HepG2 (cell line): ENCODE measurements around the gene MTRF1. TPM values are rescaled to one million over a fixed set of nuclear protein-coding genes. Genes with fewer than 3 reads are reported as not detected.

Experiments
- ATAC-seq: fragments of 200-7000 bp; cut with Tn5 transposase; 3 replicates; pipeline ENCODE4 v1.9.1; 2020; ENCODE audit warnings: mild to moderate bottlenecking, moderate library complexity
- BruUV-seq: library from RNA; stranded (reverse); fragments of 400-500 nt; replicated peaks from 2 replicates; lab custom pipeline; 2021; lab: Mats Ljungman, UMichigan
- CTCF ChIA-PET: fragments of 300-600 bp; formaldehyde crosslinking; extraction: SDS; loops from one replicate; lab custom pipeline; 2021; ENCODE audit warnings: low total read pairs, inconsistent platforms, low intra/inter-chr PET ratio; lab: Yijun Ruan, JAX
- POLR2A ChIA-PET: fragments of 350-600 bp; sonication (Branson Sonifier 250); formaldehyde crosslinking; loops from one replicate; lab custom pipeline; 2020; ENCODE audit warnings: antibody characterized with exemption, inconsistent platforms; lab: Yijun Ruan, JAX
- DNase-seq: peaks from one replicate; pipeline ENCODE4 v3.0.0-alpha.2; 2015; ENCODE audit warnings: low spot score
- FAIRE-seq: peaks from 3 replicates; lab custom pipeline; 2011; peaks lifted over from hg19 to GRCh38; lab: Jason Lieb, UNC
- H2AFZ ChIP-seq: one replicate; pipeline ENCODE4 v1.6.1; 2011; ENCODE audit warnings: low read length, inconsistent platforms
- H3K27ac ChIP-seq: fragments of 300-600 bp; 3 replicates; pipeline ENCODE4 v1.8.0; 2011; ENCODE audit warnings: mixed run types, mild to moderate bottlenecking, mixed read lengths, low read length, inconsistent platforms; ENCODE audit not compliant: insufficient read depth; ENCODE audit errors: extremely low read length
- H3K27me3 ChIP-seq, 2 experiments: fragments of 200-600 bp in 1 of 2; 2 replicates in 1 of 2; 3 replicates in 1 of 2; pipeline versions ENCODE4 v1.6.0 to v1.8.0; 2011; ENCODE audit warnings: low read length in 2 of 2, mild to moderate bottlenecking in 2 of 2, moderate library complexity in 2 of 2, inconsistent platforms in 1 of 2; ENCODE audit not compliant: insufficient read depth in 2 of 2, control insufficient read depth in 1 of 2
- H3K36me3 ChIP-seq, 2 experiments: fragments of 200-600 bp in 1 of 2; replicated peaks in 1 of 2; 2 replicates in 1 of 2; 3 replicates in 1 of 2; pipeline versions ENCODE4 v1.5.1 to v1.8.0; 2011; ENCODE audit warnings: low read length in 2 of 2, inconsistent platforms in 1 of 2; ENCODE audit not compliant: insufficient read depth in 2 of 2, control insufficient read depth in 1 of 2
- H3K4me1 ChIP-seq: 2 replicates; pipeline ENCODE4 v1.5.1; 2012; ENCODE audit warnings: low read length, inconsistent platforms; ENCODE audit not compliant: insufficient read depth
- H3K4me2 ChIP-seq: 2 replicates; pipeline ENCODE4 v1.6.0; 2011; ENCODE audit warnings: low read depth, low read length, inconsistent platforms
- H3K4me3 ChIP-seq, 3 experiments: fragments of 200-600 bp in 1 of 3; sonication (generic), shearing (Covaris generic) in 1 of 3; replicated peaks in 1 of 3; 2 replicates each; pipeline ENCODE4 v1.5.1; 2011 to 2016; ENCODE audit warnings: low read length in 3 of 3, inconsistent platforms in 2 of 3, low read depth in 2 of 3, mild to moderate bottlenecking in 2 of 3, control low read depth in 1 of 3, mixed read lengths in 1 of 3; ENCODE audit not compliant: insufficient read depth in 1 of 3
- H3K79me2 ChIP-seq: one replicate; pipeline ENCODE4 v1.6.1; 2011; ENCODE audit warnings: low read length, inconsistent platforms; ENCODE audit not compliant: insufficient read depth
- H3K9ac ChIP-seq: 2 replicates; pipeline ENCODE4 v1.6.0; 2011; ENCODE audit warnings: mild to moderate bottlenecking, low read depth, low read length, inconsistent platforms; ENCODE audit not compliant: insufficient read depth
- H3K9me3 ChIP-seq: 2 replicates; pipeline ENCODE4 v1.5.1; 2012; ENCODE audit warnings: mild to moderate bottlenecking, low read length
- H4K20me1 ChIP-seq: 2 replicates; pipeline ENCODE4 v1.6.0; 2011; ENCODE audit warnings: inconsistent platforms, mild to moderate bottlenecking, low read length, moderate library complexity; ENCODE audit not compliant: insufficient read depth
- AKAP8 ChIP-seq: sonication (generic); formaldehyde crosslinking; IDR thresholded peaks from 2 replicates; pipeline ENCODE4 v1.5.1; 2020; ENCODE audit warnings: mild to moderate bottlenecking, missing genetic modification reagents
- CCDC6 ChIP-seq: sonication (generic); formaldehyde crosslinking; IDR thresholded peaks from 2 replicates; pipeline ENCODE4 v1.8.1; 2022; ENCODE audit warnings: mild to moderate bottlenecking, missing genetic modification reagents, moderate library complexity
- SP2 ChIP-seq: sonication (generic); formaldehyde crosslinking; IDR thresholded peaks from 2 replicates; pipeline ENCODE4 v1.5.1; 2020; ENCODE audit warnings: mild to moderate bottlenecking, missing genetic modification reagents
- U2AF1 ChIP-seq: fragments of 200-400 bp; formaldehyde crosslinking; optimal IDR thresholded peaks from 2 replicates; pipeline ENCODE3; 2017; ENCODE audit warnings: mild to moderate bottlenecking, low read depth, low read length
- ZNF235 ChIP-seq: sonication (generic); formaldehyde crosslinking; IDR thresholded peaks from 2 replicates; pipeline ENCODE4 v1.8.1; 2023; ENCODE audit warnings: mild to moderate bottlenecking, missing genetic modification reagents, borderline replicate concordance
- ZNF577 ChIP-seq: sonication (generic); formaldehyde crosslinking; IDR thresholded peaks from 2 replicates; pipeline ENCODE4 v1.4.0; 2020; ENCODE audit warnings: mild to moderate bottlenecking, low read depth, missing genetic modification reagents, borderline replicate concordance
- WGBS: methylation state at CpG from one replicate; pipeline ENCODE4 v1.1.6; 2017; ENCODE audit warnings: low lambda C conversion rate; 5-methylcytosine and 5-hydroxymethylcytosine counted together
- in situ Hi-C: cut with HindIII; loops from 2 replicates; pipeline ENCODE4 v1.10.0; 2017; ENCODE audit warnings: low pct_unique_long_range_greater_than_20kb; ENCODE audit not compliant: extremely low pct_ligation_motif_present
- intact Hi-C: fragments of 100-400 bp; cut with micrococcal nuclease; formaldehyde crosslinking; loops from one replicate; pipeline ENCODE4 v1.10.0; 2022; ENCODE audit not compliant: unreplicated experiment
- polyA plus RNA-seq, 8 experiments: library from polyadenylated mRNA; depleted of rRNA in 3 of 8; stranded (reverse) in 7 of 8; unstranded in 1 of 8; fragments of >200 nt; fragmentation: Illumina TruSeq in 4 of 8; extraction: Trizol in 4 of 8; gene quantifications; 2 replicates each; pipeline versions ENCODE4 v1.2.1 to v1.2.3, GENCODE V29; 2011 to 2016; ENCODE audit warnings: low read depth in 4 of 8, missing spikeins in 1 of 8, mixed read lengths in 1 of 8; ENCODE audit not compliant: insufficient read depth in 1 of 8
- total RNA-seq, 5 experiments: library from RNA; depleted of rRNA; stranded (reverse); fragments of >200 nt; fragmentation: Illumina TruSeq; extraction: Trizol; gene quantifications; 2 replicates each; pipeline ENCODE4 v1.2.3, GENCODE V29; 2016; ENCODE audit warnings: low read depth in 1 of 5
- TF ChIP-seq, protein P1 (sequence below): sonication (generic); formaldehyde crosslinking; IDR thresholded peaks from 2 replicates; pipeline ENCODE4 v1.4.0; 2020; ENCODE audit warnings: missing genetic modification reagents
- TF ChIP-seq, protein P2 (sequence below): sonication (generic); formaldehyde crosslinking; IDR thresholded peaks from 2 replicates; pipeline ENCODE4 v1.5.0; 2020; ENCODE audit warnings: mild to moderate bottlenecking, missing genetic modification reagents
- TF ChIP-seq, protein P3 (sequence below): sonication (generic); formaldehyde crosslinking; IDR thresholded peaks from 2 replicates; pipeline ENCODE4 v1.4.0; 2020; ENCODE audit warnings: missing genetic modification reagents, borderline replicate concordance
- TF ChIP-seq, protein P4 (sequence below): sonication (generic); formaldehyde crosslinking; conservative IDR thresholded peaks from 2 replicates; pipeline ENCODE4 v1.8.1; 2023; ENCODE audit warnings: missing genetic modification reagents

MTRF1 gene
- total and polyA plus RNA-seq, 2 of the 13 experiments (the other 11 are each of a cell fraction or from before 2014, with no cell fraction given): 21.6 to 27.2 TPM

DNA sequence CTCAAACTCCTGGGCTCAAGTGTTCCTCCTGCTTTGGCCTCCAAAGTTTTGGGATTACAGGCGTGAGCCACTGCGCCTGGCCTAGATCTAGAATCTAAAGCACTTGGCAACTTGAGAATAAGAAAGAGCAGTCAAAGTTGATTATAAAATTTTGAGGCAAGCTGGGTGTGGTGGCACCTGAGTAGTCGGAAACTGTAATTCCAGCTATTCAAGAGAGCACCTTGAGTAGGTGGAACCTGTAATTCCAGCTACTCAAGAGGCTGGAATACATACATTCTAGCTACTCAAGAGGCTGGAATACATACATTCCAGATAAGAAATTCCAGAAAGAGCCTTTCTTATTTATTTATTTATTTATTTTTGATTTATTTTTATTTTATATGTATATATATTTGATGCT, 39.4 kb upstream of the MTRF1 start:
- Histone ChIP-seq H4K20me1 (no peaks in the 10 kb centered on the region), H3K27ac (no peak overlapping the region), H3K4me3 (no peak overlapping the region), H3K27me3 (no peaks in the 10 kb centered on the region; a peak in 1 of 5 replicates), H3K4me2 (no peak overlapping the region), H3K79me2 (no peaks in the 10 kb centered on the region), H3K9me3 (no peaks in the 10 kb centered on the region), H3K36me3 (no peaks in the 10 kb centered on the region), H3K9ac (no peak overlapping the region), H2AFZ (no peak overlapping the region), H3K4me1 (peaks cover 19% of the 10 kb centered on the region)
- WGBS: 82% methylated on average over 3 of the region's 3 CpGs
- intact Hi-C loops (no loop called here), in situ Hi-C loops (no loop called here)
- ATAC-seq (no peak), FAIRE-seq (no peak), DNase-seq (no peak)
- CTCF ChIA-PET: no interaction called here
- no TSS peak for BruUV-seq
- POLR2A ChIA-PET: no interaction called here
- TF ChIP-seq AKAP8 (CRISPR knock-in tag) (no peak), ZNF577 (no peak), CCDC6 (CRISPR knock-in tag) (no peak), U2AF1 (no peak), SP2 (CRISPR knock-in tag) (no peak), ZNF235 (CRISPR knock-in tag) (no peak)
- TF ChIP-seq, protein P1, sequence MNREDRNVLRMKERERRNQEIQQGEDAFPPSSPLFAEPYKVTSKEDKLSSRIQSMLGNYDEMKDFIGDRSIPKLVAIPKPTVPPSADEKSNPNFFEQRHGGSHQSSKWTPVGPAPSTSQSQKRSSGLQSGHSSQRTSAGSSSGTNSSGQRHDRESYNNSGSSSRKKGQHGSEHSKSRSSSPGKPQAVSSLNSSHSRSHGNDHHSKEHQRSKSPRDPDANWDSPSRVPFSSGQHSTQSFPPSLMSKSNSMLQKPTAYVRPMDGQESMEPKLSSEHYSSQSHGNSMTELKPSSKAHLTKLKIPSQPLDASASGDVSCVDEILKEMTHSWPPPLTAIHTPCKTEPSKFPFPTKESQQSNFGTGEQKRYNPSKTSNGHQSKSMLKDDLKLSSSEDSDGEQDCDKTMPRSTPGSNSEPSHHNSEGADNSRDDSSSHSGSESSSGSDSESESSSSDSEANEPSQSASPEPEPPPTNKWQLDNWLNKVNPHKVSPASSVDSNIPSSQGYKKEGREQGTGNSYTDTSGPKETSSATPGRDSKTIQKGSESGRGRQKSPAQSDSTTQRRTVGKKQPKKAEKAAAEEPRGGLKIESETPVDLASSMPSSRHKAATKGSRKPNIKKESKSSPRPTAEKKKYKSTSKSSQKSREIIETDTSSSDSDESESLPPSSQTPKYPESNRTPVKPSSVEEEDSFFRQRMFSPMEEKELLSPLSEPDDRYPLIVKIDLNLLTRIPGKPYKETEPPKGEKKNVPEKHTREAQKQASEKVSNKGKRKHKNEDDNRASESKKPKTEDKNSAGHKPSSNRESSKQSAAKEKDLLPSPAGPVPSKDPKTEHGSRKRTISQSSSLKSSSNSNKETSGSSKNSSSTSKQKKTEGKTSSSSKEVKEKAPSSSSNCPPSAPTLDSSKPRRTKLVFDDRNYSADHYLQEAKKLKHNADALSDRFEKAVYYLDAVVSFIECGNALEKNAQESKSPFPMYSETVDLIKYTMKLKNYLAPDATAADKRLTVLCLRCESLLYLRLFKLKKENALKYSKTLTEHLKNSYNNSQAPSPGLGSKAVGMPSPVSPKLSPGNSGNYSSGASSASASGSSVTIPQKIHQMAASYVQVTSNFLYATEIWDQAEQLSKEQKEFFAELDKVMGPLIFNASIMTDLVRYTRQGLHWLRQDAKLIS (CRISPR knock-in tag): no peak
- TF ChIP-seq, protein P2, sequence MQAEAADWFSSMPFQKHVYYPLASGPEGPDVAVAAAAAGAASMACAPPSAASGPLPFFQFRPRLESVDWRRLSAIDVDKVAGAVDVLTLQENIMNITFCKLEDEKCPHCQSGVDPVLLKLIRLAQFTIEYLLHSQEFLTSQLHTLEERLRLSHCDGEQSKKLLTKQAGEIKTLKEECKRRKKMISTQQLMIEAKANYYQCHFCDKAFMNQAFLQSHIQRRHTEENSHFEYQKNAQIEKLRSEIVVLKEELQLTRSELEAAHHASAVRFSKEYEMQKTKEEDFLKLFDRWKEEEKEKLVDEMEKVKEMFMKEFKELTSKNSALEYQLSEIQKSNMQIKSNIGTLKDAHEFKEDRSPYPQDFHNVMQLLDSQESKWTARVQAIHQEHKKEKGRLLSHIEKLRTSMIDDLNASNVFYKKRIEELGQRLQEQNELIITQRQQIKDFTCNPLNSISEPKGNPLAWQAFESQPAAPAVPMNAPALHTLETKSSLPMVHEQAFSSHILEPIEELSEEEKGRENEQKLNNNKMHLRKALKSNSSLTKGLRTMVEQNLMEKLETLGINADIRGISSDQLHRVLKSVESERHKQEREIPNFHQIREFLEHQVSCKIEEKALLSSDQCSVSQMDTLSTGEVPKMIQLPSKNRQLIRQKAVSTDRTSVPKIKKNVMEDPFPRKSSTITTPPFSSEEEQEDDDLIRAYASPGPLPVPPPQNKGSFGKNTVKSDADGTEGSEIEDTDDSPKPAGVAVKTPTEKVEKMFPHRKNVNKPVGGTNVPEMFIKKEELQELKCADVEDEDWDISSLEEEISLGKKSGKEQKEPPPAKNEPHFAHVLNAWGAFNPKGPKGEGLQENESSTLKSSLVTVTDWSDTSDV (CRISPR knock-in tag): no peak
- TF ChIP-seq, protein P3, sequence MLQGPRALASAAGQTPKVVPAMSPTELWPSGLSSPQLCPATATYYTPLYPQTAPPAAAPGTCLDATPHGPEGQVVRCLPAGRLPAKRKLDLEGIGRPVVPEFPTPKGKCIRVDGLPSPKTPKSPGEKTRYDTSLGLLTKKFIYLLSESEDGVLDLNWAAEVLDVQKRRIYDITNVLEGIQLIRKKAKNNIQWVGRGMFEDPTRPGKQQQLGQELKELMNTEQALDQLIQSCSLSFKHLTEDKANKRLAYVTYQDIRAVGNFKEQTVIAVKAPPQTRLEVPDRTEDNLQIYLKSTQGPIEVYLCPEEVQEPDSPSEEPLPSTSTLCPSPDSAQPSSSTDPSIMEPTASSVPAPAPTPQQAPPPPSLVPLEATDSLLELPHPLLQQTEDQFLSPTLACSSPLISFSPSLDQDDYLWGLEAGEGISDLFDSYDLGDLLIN (CRISPR knock-in tag): no peak
- TF ChIP-seq, protein P4, sequence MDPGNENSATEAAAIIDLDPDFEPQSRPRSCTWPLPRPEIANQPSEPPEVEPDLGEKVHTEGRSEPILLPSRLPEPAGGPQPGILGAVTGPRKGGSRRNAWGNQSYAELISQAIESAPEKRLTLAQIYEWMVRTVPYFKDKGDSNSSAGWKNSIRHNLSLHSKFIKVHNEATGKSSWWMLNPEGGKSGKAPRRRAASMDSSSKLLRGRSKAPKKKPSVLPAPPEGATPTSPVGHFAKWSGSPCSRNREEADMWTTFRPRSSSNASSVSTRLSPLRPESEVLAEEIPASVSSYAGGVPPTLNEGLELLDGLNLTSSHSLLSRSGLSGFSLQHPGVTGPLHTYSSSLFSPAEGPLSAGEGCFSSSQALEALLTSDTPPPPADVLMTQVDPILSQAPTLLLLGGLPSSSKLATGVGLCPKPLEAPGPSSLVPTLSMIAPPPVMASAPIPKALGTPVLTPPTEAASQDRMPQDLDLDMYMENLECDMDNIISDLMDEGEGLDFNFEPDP: no peak
